SU-DHL-6 (cell line): Measurements from ENCODE around the gene SERPINA12.

Experiments
- EZH2phosphoT487 ChIP-seq: fragments of 200-600 bp; sonication (generic), shearing (Covaris generic); conservative IDR thresholded peaks from 2 replicates; pipeline ENCODE4 v1.6.1; 2018; ENCODE audit warnings: mild to moderate bottlenecking, antibody characterized with exemption, low read length, moderate library complexity, mixed read lengths
- TF ChIP-seq, protein P1 (sequence below): fragments of 200-600 bp; sonication (generic); IDR thresholded peaks from one replicate; pipeline ENCODE4 v1.5.1; 2017; ENCODE audit warnings: antibody characterized with exemption, mild to moderate bottlenecking, low read length, moderate library complexity; ENCODE audit not compliant: insufficient read depth, poor library complexity, severe bottlenecking

DNA sequence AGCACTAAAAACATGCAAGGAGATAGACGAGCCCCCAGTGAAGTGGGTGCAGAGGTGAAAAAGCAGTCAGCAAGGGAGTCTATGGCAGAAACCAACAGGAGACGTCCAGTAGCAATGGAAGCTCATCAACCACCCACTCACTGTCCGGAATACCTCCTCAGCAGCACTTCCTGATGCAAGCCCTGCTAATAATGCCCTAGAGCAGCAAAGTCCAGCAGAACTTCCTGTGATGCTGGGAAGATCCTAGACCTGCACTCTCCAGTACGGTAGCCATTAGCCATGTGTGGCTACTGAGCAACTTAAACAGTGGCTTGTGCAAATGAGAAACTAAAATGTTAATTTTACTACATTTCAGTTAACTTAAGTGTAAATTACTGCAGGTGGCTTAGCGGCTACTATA lies 44.2 kb downstream of the SERPINA12 start:
- TF ChIP-seq, protein P1, sequence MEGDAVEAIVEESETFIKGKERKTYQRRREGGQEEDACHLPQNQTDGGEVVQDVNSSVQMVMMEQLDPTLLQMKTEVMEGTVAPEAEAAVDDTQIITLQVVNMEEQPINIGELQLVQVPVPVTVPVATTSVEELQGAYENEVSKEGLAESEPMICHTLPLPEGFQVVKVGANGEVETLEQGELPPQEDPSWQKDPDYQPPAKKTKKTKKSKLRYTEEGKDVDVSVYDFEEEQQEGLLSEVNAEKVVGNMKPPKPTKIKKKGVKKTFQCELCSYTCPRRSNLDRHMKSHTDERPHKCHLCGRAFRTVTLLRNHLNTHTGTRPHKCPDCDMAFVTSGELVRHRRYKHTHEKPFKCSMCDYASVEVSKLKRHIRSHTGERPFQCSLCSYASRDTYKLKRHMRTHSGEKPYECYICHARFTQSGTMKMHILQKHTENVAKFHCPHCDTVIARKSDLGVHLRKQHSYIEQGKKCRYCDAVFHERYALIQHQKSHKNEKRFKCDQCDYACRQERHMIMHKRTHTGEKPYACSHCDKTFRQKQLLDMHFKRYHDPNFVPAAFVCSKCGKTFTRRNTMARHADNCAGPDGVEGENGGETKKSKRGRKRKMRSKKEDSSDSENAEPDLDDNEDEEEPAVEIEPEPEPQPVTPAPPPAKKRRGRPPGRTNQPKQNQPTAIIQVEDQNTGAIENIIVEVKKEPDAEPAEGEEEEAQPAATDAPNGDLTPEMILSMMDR: no peak
- no peak for TF ChIP-seq EZH2phosphoT487
